Measurements from ENCODE around the gene NDE1.
A peak's percentile ranks its signal among the peaks of the same experiment; 100 is the strongest.

GRCh38 chr16:15704545-15704987 lies 54.5 kb downstream of the NDE1 start:
- TF ChIP-seq EZH2 (IDR thresholded peaks at IDR 0.05; ENCODE audit: low read length) = no peak
- peak; percentile 77 to 90 (median 80) for TF ChIP-seq CTCF (optimal IDR thresholded peaks at IDR 0.05 in 1 of 3, IDR thresholded peaks at IDR 0.05 in 1 of 3, conservative IDR thresholded peaks at IDR 0.05 in 1 of 3; ENCODE audit: extremely low read depth in 1 of 3, insufficient read depth in 2 of 3, low read length in 3 of 3)

Data from keratinocyte (primary cell).